Neural cell (in vitro differentiated cells): ENCODE measurements around the gene WDR82. TPM values are rescaled to one million over a fixed set of nuclear protein-coding genes. Genes with fewer than 3 reads are reported as not detected.
A peak's percentile ranks its signal among the peaks of the same experiment; 100 is the strongest.

ENCODE experiments used
- H2AFZ ChIP-seq: fragments of 200-600, 300-800 bp; sonication (generic), shearing (Covaris generic); 2 replicates; pipeline ENCODE4 v1.6.0; 2014; ENCODE audit warnings: low read depth, mild to moderate bottlenecking, antibody characterized with exemption, low read length, moderate library complexity
- H3F3A ChIP-seq: fragments of 200-600 bp; shearing (Covaris generic); 2 replicates; pipeline ENCODE4 v1.6.1; 2016; ENCODE audit warnings: mild to moderate bottlenecking, moderate library complexity, mixed read lengths, antibody characterized with exemption, low read length; ENCODE audit not compliant: insufficient read depth, poor library complexity, severe bottlenecking
- H3K27ac ChIP-seq: fragments of 200-600, 300-800 bp; sonication (generic), shearing (Covaris generic); 2 replicates; pipeline ENCODE4 v1.5.1; 2014; ENCODE audit warnings: mild to moderate bottlenecking, low read length, moderate library complexity
- H3K27me3 ChIP-seq: fragments of 300-800, 200-600 bp; sonication (generic), shearing (Covaris generic); 2 replicates; pipeline ENCODE4 v1.6.0; 2014; ENCODE audit warnings: mild to moderate bottlenecking, low read depth, low read length, moderate library complexity; ENCODE audit not compliant: insufficient read depth
- H3K36me3 ChIP-seq: fragments of 300-800, 200-600 bp; sonication (generic), shearing (Covaris generic); 2 replicates; pipeline ENCODE4 v1.5.1; 2014; ENCODE audit warnings: mild to moderate bottlenecking, antibody characterized with exemption, low read length, moderate library complexity; ENCODE audit not compliant: insufficient read depth
- H3K4me2 ChIP-seq: fragments of 300-800, 200-600 bp; sonication (generic), shearing (Covaris generic); 2 replicates; pipeline ENCODE4 v1.6.0; 2014; ENCODE audit warnings: mild to moderate bottlenecking, low read length
- H3K4me3 ChIP-seq: fragments of 300-800, 200-600 bp; sonication (generic), shearing (Covaris generic); 2 replicates; pipeline ENCODE4 v1.5.1; 2014; ENCODE audit warnings: mild to moderate bottlenecking, low read length, moderate library complexity
- H3K79me2 ChIP-seq: fragments of 200-600 bp; shearing (Covaris generic); replicated peaks from 2 replicates; pipeline ENCODE4 v1.6.0; 2014; ENCODE audit warnings: mild to moderate bottlenecking, low read length, moderate library complexity; ENCODE audit not compliant: insufficient read depth
- H3K9ac ChIP-seq: fragments of 300-800, 200-600 bp; sonication (generic), shearing (Covaris generic); 2 replicates; pipeline ENCODE4 v1.6.1; 2016; ENCODE audit warnings: mild to moderate bottlenecking, low read length, mixed read lengths
- H3K9me2 ChIP-seq: fragments of 200-600 bp; shearing (Covaris generic); 2 replicates; pipeline ENCODE4 v1.6.1; 2016; ENCODE audit warnings: mild to moderate bottlenecking, low read length, mixed read lengths; ENCODE audit not compliant: insufficient read depth
- H3K9me3 ChIP-seq: fragments of 200-600, 300-800 bp; sonication (generic), shearing (Covaris generic); 2 replicates; pipeline ENCODE4 v1.6.1; 2016; ENCODE audit warnings: mild to moderate bottlenecking, mixed run types, low read length, moderate library complexity, mixed read lengths
- H4K20me1 ChIP-seq: fragments of 200-600 bp; shearing (Covaris generic); 2 replicates; pipeline ENCODE4 v1.6.1; 2016; ENCODE audit warnings: mild to moderate bottlenecking, mixed run types; ENCODE audit not compliant: insufficient read depth
- CTCF ChIP-seq: fragments of 450-650 bp; IDR thresholded peaks from 2 replicates; pipeline ENCODE4 v1.5.1; 2014; ENCODE audit warnings: antibody characterized with exemption, mild to moderate bottlenecking, moderate library complexity; ENCODE audit not compliant: poor library complexity, severe bottlenecking
- EP300 ChIP-seq: fragments of 450-650 bp; conservative IDR thresholded peaks from 2 replicates; pipeline ENCODE4 v1.6.1; 2014; ENCODE audit warnings: antibody characterized with exemption, mild to moderate bottlenecking, moderate library complexity; ENCODE audit not compliant: poor library complexity, severe bottlenecking
- EZH2 ChIP-seq: fragments of 200-600, 300-800 bp; shearing (Covaris generic), sonication (generic); IDR thresholded peaks from 2 replicates; pipeline ENCODE4 v1.6.1; 2014; ENCODE audit warnings: antibody characterized with exemption, low read length, borderline replicate concordance, mild to moderate bottlenecking; ENCODE audit not compliant: insufficient read depth, poor library complexity, severe bottlenecking
- MXI1 ChIP-seq: fragments of 450-650 bp; conservative IDR thresholded peaks from 2 replicates; pipeline ENCODE4 v1.6.1; 2014; ENCODE audit warnings: antibody characterized with exemption, mild to moderate bottlenecking; ENCODE audit not compliant: poor library complexity, severe bottlenecking
- POLR2AphosphoS5 ChIP-seq: IDR thresholded peaks from 2 replicates; pipeline ENCODE4 v1.6.1; 2012
- RAD21 ChIP-seq: fragments of 450-650 bp; conservative IDR thresholded peaks from 2 replicates; pipeline ENCODE4 v1.6.1; 2014; ENCODE audit warnings: antibody characterized with exemption, mild to moderate bottlenecking, moderate library complexity
- SMC3 ChIP-seq: fragments of 450-650 bp; conservative IDR thresholded peaks from 2 replicates; pipeline ENCODE4 v1.6.1; 2014; ENCODE audit warnings: antibody characterized with exemption, mild to moderate bottlenecking, moderate library complexity; ENCODE audit not compliant: poor library complexity
- TAF1 ChIP-seq: IDR thresholded peaks from 2 replicates; pipeline ENCODE4 v1.6.1; 2012; ENCODE audit warnings: low read depth
- polyA plus RNA-seq: library from polyadenylated mRNA; depleted of rRNA; stranded (reverse); fragments of >200 nt; gene quantifications from 2 replicates; pipeline ENCODE4 v1.2.3, GENCODE V29; 2014
- TF ChIP-seq, protein P1 (sequence below): IDR thresholded peaks from 2 replicates; pipeline ENCODE4 v1.6.1; 2012; ENCODE audit warnings: borderline replicate concordance

The WDR82 gene
- polyA plus RNA-seq, 1 donor from 2014 or later, result 163 TPM

DNA sequence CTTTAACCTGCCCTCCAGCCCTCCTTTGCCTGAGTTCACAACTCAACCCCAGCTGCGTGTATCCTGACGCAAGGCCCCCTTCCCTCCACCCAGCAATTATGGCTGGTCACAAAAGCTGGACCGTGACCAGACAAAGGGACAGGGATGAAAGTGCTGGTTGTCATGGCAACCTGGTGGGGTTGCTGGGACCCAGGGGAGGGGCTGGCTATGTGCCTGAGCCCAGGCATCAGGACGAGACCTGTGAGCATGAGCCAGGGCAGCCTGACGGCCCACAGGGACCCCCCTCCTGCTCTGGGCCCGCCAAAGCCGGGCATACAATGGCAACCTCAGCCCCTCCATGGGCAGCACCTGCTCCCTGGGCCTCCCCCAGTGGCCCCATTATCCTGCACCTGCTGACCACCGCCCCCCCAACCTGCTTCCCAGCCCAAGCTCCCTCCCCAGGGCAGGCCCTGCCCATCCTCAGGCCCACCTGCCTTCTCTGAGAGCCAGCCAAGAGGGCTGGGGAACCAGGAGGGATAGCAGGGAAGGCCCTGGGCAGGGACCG is 33.2 kb upstream of the WDR82 start:
- H3K9ac ChIP-seq, result peak overlapping the region; percentile 60
- no peaks in the 10 kb centered on the region for H3K36me3 ChIP-seq
- H3K4me2 ChIP-seq, result no peak overlapping the region
- H3K9me2 ChIP-seq, result no peaks in the 10 kb centered on the region
- no peaks in the 10 kb centered on the region for H3K79me2 ChIP-seq
- H4K20me1 ChIP-seq, result no peaks in the 10 kb centered on the region
- H3K27me3 ChIP-seq, result no peaks in the 10 kb centered on the region
- H2AFZ ChIP-seq, result no peak overlapping the region
- TF ChIP-seq POLR2AphosphoS5, result peak; percentile 36
- TF ChIP-seq CTCF, result no peak
- peak; percentile 3 for TF ChIP-seq MXI1
- peak; percentile 20 for TF ChIP-seq EP300
- no peak for TF ChIP-seq TAF1
- H3K27ac ChIP-seq, result peak overlapping the region; percentile 79
- H3F3A ChIP-seq, result no peaks in the 10 kb centered on the region
- H3K9me3 ChIP-seq, result no peaks in the 10 kb centered on the region
- no peak overlapping the region for H3K4me3 ChIP-seq

- Histone ChIP-seq H3K9ac (peak overlapping the region; percentile 60), H3K4me3 (no peak overlapping the region), H3F3A (no peaks in the 10 kb centered on the region), H3K27me3 (no peaks in the 10 kb centered on the region), H3K9me2 (no peaks in the 10 kb centered on the region), H3K36me3 (no peaks in the 10 kb centered on the region), H4K20me1 (no peaks in the 10 kb centered on the region), H3K9me3 (no peaks in the 10 kb centered on the region), H2AFZ (no peak overlapping the region), H3K4me2 (no peak overlapping the region), H3K79me2 (no peaks in the 10 kb centered on the region), H3K27ac (peak overlapping the region; percentile 79)
- TF ChIP-seq CTCF (no peak), MXI1 (peak; percentile 7), EP300 (no peak)
Observed at GRCh38 chr3:52310861-52311575, 32.6 kb upstream of the WDR82 start.

DNA sequence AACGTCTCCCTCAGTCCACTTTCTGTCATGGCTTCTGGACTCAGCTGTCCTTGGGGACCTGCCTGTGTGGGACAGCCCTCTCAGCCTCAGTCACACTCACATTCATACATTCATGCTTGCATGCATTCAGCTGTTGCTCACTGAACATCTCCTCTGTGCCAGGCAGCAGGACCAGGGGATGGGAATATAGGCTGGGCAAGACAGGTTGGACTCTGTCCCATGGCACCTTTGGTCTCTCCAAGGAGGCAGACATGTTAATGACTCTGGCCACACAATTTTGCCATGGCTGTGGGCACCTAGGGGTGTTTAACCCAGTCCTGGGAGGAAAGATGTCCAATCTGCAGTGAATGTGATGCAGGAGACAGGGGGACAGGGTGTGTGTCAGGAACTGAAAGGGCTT is 29.9 kb upstream of the WDR82 start:
- Histone ChIP-seq H2AFZ (no peak overlapping the region), H3K9ac (no peak overlapping the region), H3K9me3 (no peaks in the 10 kb centered on the region), H4K20me1 (no peaks in the 10 kb centered on the region), H3K4me3 (no peak overlapping the region), H3K27me3 (no peaks in the 10 kb centered on the region), H3K27ac (no peak overlapping the region), H3K4me2 (no peak overlapping the region), H3K36me3 (no peaks in the 10 kb centered on the region), H3K79me2 (no peaks in the 10 kb centered on the region), H3F3A (no peaks in the 10 kb centered on the region), H3K9me2 (no peaks in the 10 kb centered on the region)
- TF ChIP-seq CTCF, result no peak
- no peak for TF ChIP-seq EZH2
- no peak for TF ChIP-seq MXI1
- TF ChIP-seq SMC3, result no peak
- no peak for TF ChIP-seq EP300
- TF ChIP-seq, protein P1, sequence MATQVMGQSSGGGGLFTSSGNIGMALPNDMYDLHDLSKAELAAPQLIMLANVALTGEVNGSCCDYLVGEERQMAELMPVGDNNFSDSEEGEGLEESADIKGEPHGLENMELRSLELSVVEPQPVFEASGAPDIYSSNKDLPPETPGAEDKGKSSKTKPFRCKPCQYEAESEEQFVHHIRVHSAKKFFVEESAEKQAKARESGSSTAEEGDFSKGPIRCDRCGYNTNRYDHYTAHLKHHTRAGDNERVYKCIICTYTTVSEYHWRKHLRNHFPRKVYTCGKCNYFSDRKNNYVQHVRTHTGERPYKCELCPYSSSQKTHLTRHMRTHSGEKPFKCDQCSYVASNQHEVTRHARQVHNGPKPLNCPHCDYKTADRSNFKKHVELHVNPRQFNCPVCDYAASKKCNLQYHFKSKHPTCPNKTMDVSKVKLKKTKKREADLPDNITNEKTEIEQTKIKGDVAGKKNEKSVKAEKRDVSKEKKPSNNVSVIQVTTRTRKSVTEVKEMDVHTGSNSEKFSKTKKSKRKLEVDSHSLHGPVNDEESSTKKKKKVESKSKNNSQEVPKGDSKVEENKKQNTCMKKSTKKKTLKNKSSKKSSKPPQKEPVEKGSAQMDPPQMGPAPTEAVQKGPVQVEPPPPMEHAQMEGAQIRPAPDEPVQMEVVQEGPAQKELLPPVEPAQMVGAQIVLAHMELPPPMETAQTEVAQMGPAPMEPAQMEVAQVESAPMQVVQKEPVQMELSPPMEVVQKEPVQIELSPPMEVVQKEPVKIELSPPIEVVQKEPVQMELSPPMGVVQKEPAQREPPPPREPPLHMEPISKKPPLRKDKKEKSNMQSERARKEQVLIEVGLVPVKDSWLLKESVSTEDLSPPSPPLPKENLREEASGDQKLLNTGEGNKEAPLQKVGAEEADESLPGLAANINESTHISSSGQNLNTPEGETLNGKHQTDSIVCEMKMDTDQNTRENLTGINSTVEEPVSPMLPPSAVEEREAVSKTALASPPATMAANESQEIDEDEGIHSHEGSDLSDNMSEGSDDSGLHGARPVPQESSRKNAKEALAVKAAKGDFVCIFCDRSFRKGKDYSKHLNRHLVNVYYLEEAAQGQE, result no peak
- no peak for TF ChIP-seq TAF1
- no peak for TF ChIP-seq POLR2AphosphoS5
- no peak for TF ChIP-seq RAD21
